Measurements from ENCODE around the gene C8G.
A peak's percentile ranks its signal among the peaks of the same experiment; 100 is the strongest.

Gene C8G

DNA sequence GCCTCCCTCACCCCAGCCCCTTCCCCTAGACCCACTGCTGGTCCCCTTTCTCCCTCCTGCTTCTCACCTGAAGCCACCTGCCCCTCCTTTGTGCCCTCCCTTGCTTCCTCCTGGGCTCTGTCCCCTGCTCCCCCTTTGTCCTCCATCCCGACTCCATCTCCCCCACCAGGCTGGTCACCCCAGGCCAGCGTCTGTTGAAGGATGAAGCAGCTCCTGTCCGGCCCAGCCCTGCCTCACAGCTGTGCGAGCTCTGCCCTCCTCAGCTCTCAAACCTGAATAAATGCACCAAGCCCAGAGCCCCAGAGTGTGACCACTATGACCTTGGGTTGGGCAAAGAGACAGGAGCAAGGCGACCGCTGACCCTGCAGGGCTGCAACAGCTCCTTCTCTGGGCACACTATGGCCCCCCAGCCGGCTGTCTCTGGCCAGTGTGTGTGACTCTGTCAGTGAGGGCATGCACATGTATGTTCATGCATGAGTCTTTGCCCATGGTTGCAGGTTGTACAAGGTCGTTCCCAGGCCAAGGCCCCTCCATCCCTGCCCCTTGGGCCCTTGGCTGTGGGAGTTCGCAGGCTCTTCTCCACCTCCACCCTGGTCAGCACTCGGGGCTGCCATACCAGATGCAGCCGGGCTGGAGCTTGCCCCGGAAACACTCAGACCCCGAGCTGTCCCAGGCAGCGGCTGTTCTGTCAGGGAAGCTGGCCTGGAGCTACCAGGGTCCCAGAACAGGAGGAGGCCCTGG, 10.3 kb downstream of the C8G start:
- DNase-seq = no peak

DNA sequence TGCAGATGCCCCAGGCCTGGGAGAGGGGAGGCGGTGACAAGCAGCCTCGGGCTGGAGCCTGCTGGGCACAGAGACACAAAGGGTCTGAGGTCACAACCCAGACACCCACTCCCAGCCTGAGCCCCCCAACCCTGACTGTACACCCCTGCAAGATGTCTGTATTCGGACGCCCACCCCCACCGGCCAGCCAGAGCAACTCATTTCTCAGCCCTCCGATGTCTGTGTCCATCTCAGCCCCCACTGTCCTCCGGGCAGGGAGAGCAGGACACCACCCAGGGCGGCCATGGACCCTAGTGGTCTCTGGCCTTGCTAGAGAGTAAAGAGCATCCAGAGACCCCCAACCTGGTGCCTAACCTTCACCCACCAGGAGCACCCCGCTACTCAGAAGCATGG, 10.9 kb downstream of the C8G start:
- DNase-seq = no peak

DNA sequence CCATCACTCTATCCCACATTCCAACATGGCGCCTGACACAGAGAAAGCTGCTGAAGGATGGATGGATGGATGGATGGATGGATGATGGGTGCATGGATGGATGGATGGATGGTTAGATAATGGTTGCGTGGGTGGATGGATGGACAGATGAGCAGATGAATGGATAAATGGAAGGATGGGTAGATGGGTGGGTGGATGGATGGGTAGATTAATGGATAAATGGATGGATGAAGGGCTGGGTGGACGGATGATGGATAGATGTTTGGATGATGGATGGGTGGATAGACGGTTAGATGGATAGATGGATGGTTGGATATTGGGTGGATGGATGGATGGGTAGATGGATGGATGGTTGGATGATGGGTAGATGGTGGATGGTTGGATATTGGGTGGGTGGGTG, 11.6 kb downstream of the C8G start:
- no peak for DNase-seq

DNA sequence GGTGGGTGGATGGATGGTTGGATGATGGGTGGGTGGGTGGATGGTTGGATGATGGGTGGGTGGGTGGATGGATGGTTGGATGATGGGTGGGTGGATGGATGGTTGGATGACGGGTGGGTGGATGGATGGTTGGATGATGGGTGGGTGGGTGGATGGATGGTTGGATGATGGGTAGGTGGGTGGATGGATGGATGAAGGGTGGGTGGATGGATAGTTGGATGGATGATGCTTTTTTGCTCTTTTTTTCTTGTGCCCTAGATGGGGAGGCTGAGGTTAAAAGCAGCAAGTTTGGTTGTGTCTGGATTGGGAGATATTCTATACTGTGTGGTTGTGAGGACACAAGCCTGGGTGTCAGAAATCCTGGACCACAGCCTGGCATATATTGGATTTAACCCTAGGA, 12.4 kb downstream of the C8G start:
- no peak for DNase-seq

DNA sequence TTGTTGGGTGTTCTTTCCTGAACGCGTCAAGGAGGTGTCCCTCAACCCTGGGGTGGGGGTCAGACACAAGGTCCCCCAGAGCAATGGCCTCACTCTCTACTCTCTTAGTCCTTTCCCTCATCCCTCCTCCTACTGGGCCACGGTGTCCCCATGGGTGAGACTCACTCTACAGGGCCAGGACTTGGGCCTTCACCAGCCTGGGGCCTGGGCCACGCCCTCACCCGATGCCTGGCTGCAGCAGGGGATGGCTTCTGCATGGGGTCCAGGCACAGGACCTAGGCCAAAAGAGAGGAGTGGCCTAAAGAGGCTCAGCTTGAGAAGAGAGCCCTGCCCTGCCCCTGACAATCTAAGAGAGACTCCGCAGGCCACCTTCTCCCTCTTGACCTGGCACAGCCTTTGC, 12.9 kb downstream of the C8G start:
- DNase-seq = no peak

DNA sequence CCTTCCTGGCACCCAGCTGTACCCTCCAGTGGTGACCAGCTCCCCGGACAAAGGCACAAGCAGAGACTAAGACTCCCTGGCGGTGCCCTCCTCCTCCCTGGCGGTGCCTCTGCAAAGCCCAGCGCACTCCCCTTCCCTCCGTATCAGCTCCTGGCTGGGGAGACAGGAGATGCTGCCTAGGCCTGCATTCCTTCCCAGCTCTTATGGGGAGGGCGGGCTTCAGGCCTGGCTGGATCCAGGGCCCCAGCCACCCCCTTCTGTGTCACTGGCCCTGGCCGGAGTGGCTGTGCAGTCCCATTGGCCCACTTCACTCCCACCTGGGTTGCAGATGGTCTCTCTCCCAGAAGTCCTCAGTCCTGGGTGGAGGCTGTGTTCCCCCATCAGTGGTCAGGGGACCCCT, 13.4 kb downstream of the C8G start:
- DNase-seq = no peak

DNA sequence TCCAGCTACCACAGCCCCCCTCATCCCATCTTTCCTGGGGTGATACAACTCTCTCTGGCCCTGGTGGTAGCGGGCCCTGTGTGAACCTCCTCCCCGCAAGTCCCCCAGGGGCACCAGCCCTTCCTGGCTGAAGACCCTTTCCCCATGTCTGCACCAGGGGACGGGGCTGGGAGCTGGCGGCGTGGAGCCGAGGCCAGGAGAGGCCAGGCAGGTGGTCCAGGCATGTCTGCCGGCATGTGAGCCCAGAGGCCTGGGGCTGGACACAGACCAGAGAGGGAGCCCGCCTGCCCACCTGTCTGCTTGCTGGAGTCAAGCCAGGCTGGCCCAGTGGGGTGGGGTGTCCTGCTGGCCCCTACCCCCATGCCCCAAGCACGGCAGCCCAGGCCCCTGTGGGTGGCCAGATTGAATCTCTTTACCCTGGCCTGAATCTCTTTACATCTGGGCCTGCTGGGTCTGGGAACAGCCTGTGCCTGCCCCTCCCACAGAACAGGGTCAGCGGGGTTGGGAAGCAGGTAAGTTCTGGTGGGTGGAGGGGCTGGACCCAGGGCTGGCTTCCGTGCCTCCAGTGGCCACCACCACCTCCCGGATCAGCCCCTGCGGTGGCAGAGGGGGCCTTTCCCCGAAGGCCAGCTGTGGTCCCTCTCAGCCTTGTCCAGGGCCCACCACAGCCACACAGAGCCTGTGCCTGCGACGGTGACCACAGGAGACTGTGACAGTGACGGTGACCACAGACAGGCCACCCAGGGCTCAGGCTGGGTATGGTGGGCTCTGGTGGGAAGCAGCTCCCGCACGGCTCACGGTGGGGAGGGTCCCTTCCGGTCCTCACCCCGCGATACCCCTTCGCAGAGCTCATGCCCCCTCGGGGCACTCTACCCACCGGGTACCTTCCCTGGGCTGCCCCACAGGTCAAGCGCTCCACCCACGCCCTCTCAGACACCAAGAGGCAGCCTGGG, 14.1 kb downstream of the C8G start:
- no peak for DNase-seq

DNA sequence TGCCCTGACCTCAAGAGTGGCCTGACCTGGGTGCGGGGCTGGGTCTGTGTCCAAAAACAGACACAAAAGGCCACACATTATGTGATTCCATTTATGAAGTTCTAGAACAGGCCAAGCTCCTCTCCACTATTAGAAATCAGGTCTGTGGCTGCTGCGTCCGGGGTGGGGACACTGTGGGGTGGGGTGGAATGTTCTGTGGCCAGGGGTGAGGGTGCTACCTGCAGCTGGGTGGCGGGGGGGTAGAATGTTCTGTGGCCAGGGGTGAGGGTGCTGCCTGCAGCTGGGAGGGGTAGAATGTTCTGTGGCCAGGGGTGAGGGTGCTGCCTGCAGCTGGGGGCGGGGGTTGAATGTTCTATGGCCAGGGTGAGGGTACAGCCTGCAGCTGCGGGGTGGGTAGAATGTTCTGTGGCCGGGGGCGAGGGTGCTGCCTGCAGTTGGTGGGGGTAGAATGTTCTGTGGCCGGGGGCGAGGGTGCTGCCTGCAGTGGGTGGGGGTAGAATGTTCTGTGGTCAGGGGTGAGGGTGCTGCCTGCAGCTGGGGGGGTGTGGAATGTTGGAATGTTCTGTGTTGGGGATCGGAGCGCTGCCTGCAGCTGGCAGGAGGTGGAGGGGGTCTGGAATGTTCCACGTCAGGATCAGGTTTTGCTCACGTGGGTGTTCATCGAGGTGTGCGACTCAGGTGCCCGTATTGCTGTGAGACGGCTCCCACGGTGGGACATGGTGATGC, 15.3 kb downstream of the C8G start:
- DNase-seq = peak; percentile 47 to 54

DNA sequence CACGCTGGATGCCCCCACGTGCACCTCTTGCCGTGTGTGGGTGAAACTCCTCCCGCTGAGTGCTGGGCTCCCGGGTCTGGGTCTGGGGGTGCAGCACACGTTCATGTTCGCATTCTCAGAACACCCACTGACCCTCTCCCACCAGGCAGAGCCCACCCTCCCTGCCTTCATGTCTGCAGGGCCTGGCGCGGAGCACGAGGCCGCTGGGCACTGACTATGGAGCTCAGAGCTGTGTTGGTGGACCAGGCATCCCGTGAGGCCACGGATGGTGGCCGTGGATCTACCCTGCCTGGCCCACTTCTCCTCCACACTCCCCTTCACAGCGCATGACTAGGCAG, 15.9 kb downstream of the C8G start:
- DNase-seq = no peak

DNA sequence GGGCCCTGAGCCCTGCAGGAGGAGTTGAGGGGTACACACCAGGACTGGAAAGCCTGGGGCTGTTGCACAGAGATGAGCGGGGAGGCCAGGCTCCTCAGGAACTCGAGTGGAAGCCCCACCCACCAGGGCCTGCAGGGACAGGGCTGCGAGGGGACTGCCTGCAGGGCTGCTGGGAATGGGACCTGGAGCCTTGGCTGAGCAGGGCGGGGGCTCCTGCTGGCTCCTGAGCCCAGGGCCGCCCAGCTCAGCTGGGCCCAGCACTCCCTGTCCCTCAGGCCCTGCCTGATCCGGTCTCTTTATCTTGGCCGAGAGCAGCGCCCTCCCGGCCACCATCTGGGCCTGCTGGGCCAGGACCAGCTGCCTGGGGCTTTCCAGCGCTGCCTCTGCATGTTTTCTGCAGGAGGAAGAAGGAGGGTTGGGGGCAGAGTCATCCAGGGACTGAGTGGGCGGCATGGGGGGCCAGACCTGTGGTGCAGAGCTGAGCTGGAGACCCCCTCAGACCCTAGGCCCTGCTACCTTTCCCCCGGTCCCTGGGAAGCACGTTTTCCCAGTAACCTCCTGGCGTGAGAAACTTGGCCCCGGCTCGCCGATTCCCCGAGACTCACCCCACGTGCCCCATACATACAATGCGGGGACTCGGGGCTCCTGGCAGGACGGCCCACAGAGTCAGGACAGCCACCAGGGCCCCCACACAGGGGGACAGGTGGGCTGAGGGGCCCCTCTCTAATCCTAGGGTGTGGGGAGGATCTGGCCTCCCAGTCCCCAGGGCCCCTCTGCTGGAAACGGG, 16.4 kb downstream of the C8G start:
- DNase-seq = no peak

DNA sequence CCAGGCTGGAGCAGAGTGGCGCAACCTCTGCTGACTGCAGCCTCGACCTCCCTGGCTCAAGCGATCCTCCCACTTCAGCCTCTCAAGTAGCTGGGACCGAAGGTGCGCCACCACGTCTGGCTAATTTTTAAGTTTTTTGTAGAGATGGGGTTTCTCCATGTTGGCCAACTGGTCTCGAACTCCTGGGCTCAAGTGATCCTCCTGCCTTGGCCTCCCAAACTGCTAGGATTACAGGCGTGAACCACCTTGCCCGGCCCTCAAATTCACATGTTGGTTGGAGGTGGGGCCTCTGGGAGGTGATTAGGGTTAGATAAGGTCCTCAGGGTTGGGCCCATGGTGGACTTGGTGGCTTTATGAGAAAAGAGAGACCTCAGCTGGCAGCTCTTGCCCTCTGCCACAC, 17.1 kb downstream of the C8G start:
- DNase-seq = no peak

DNA sequence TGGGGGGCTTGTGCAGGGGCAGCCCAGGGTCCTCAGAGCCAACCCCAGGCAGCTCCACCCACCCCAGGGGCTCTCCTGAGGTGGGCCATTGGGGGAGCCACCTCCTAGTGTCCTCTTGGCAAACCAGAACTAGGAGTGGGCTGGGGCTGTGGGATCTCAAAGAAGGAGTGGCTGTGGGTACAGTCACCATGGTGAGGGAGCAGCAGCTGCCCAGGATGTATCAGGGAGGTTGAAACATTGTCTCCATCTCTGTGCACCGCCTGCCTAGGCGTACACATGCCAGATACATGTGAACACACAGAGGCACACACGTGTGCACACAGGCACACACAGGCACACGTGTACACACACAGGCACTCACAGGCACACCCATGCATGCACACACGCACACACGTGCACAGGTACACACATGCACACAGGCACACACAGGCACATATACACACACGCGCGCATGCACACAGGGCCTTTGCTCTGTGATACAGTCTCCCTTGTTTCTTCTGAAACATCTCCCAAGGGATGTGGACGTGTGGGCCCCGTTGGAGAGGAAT, 17.7 kb downstream of the C8G start:
- no peak for DNase-seq

DNA sequence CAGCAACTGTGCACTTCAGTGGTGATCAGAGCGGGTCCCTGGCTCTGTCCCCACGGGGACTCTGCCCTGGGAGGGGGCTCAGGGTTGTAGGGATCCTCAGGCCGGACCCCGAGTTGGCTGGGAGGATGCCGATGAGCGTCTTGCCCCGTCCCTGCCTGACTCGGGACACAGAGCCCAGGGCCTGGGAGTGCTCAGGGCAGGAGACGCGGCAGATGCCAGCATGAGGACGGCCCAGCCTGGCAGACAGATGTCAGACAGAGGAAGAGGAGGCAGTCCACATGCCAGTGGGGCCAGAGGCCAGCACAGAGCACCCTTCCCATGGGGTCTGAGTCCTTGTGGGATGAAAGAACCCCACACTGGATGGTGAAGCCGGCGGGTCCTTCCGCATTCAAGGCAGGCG, 18.3 kb downstream of the C8G start:
- DNase-seq = no peak

DNA sequence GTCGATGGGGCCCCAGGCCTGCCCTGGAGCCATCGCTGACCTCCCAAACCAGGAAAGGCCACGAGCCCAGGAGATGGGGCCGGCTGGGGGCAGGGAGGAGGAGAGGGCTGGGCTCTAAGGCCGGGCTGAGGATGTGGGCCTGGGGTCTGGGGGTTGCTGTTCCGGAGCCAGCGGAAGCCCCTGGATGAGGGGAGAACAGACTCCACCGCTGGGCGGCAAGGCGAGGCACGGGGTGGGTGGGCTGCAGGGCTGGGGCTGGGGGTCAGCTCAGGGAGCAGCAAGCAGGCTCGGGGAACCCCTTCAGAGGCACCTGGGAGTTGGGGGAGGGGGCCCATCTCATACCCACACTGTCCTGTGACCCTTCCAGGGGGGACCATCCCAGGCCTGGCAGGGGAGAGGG, 18.7 kb downstream of the C8G start:
- DNase-seq = no peak

DNA sequence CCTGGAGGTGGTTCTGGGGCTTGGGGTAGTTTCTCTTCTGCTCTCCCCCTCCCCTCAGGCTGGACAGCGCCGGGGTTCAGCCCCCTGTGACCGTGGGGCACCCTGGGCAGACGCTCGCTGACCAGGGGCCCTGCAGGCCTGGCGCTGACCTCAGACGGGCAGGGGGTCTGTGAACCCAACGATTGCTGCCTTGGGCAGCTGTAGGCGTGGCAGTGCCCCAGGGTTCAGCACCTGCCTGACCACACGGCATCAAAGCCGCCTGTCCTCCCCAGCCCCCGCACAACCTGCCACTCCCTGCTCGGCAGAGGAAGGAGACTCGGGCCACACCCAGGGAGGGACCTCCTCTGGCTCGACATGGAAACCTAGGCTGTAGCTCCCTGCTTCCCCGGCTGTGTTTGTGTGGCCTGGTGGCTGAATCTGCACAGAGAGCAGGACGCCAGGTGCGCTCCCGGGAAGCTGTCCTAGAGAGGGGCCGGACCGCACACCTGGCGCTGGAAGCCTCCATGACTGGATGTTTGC, 19.2 kb downstream of the C8G start:
- no peak for DNase-seq

DNA sequence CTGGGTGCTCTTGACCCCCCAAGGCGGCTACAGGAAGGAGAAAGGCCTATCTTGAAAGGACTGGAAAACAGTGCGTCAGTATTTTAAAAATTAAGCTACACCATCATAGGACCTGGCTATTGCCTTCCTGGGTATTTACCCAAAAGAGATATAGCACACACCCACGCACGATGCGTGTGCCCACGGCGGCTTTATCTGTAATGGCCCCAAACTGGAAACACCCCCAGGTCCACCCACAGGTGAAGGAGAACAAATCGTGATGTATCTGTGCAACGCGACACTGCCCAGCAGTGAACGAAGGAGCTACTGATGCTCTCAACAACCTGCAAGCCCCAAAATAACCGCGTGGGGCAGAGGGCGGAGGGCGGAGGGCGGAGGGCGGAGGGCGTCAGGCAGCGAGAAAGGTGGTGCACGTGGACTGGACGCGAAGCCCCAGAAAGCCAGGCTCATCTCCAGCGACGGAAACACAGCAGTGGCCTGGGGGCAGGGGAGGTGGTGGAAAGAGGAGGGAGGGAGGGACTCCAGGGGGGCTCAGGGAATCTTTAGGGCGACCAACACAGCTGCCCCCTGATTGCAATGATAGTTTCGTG, 19.9 kb downstream of the C8G start:
- no peak for DNase-seq

DNA sequence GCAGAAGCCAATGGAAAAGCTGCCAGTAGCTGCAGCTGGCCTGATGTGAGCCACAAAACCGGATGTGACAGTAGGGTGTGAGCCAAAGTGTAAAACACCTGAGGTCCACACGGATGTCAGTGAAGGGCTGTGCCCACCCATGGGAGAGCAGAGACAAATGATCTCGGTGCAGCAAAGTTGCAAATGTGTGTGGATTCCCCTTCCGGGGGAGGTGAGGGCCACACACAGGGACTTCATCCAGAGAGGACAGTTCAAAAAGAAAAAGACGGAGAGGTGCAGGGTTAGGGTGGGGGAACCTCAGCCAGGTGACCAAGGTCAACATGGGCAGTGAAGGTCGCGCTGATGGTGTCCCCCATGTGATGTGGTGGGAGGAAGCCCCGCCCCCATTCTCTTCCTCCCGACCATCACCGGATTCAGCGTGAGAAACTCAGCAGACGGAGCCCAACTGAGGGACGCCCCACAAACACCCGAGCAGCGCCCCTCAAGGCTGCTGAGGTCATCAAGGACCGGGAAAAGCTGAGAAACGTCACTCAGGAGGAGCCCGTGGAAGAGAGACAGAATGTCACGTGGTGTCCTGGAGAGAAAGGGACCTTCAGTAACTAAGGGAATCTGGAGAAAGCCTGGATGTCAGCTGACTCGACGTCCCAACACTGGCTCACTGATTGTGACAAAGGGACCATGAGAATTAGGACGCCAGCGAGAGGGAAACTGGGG, 20.9 kb downstream of the C8G start:
- DNase-seq = peak; percentile 49 to 74

DNA sequence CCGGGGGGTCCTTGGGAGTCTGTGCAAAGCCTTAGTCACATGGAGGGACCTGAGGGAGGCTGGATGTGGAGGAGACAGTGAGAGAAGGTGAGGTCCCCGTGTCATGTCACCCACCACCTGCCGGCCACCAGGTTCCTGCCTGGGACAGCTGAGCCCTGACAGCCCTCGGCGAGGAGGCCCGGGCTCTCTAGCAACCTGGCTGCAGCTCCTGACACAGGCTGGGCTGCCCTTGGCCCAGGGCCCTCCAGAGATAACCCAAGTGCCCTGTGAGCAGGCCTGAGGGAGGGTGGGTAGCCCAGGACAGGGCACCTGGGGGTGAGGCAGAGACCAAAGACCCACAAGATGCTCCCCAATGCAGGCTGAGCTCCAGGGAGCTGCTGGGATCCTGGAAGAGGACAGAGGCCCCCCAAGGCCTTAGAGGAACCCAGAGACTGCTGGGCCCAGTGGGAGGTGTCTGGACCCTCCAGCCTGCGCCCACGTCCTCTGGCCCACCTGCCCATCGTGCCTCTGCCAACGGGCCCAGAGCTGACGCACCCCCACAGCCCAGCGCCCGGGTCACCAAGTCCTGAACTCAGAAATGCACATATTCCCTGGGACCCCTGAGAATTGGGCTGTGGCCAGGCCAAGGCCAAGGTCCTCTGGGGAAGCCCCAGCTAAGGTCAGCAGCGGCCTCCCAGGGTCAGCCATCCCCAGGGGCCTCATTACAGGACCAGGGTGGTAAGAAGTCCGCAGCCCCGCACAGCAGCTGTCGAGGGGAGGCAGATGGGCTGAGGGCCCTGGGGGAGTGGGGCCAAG, 23.5 kb downstream of the C8G start:
- DNase-seq = no peak

DNA sequence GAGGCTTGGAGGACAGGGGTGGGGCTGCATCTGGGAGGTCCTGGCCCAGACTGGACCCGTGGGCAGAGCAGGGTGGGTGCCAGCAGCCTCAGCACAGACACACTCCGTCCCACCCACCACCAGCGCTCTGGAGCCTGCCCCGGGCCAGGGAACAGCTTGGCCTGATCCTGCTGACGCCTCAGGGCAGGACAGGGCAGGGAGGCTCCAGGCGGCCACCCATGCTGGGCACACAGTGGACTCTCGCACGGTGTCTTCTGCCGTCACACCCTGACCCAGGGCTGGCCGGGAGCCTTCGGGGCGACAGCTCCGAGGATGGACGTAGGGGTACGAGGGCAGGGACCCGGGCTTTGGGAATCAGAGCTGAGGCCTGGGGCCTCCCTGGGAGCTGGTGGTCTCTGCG, 24.1 kb downstream of the C8G start:
- DNase-seq = no peak

DNA sequence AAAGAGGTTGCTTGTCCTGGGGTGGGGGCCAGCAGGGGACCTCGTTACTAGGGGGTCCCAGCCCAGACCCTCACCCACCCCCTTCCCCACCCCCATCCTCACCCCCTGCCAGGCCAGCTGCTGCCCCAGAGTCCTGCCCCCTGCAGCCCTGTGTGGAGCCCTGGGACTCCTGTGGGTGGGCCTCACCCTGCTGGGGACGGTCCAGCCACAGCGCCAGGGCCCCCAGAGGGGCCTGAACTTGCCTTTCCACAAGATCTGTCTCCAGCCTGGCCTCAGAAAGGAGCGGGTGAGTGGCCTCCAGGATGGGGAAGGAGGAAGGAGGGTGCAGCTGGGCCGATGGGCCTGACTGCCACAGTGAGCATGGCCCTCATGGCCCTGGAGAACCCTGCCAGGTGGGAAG, 24.7 kb downstream of the C8G start:
- DNase-seq = no peak

All from CD4-positive, alpha-beta T cell treated with Interleukin-4 for 1 hour (primary cell).